GM08714 (cell line): ENCODE measurements around the gene E2F2.

Source experiments
- H3K4me3 ChIP-seq: fragments of 200-500 bp; sonication (Bioruptor generic); 2 replicates; pipeline ENCODE4 v1.5.1; 2014; ENCODE audit warnings: mild to moderate bottlenecking, low read length, inconsistent platforms
- ZNF274 ChIP-seq: IDR thresholded peaks from 2 replicates; pipeline ENCODE4 v1.6.1; 2012; ENCODE audit warnings: mild to moderate bottlenecking, low read depth, low read length

The E2F2 gene

GRCh38 chr1:23558140-23558871, 27.3 kb upstream of the E2F2 start:
- TF ChIP-seq ZNF274, result no peak
- H3K4me3 ChIP-seq, result peak overlapping the region; percentile 69

GRCh38 chr1:23557471-23558124, 26.6 kb upstream of the E2F2 start:
- peak overlapping the region; percentile 69 for H3K4me3 ChIP-seq
- no peak for TF ChIP-seq ZNF274

GRCh38 chr1:23556635-23557470, 25.8 kb upstream of the E2F2 start:
- TF ChIP-seq ZNF274, result no peak
- H3K4me3 ChIP-seq, result no peak overlapping the region

- no peak overlapping the region for H3K4me3 ChIP-seq
- no peak for TF ChIP-seq ZNF274
These were observed 25.1 kb upstream of the E2F2 start for GRCh38 chr1:23555986-23556634.

- TF ChIP-seq ZNF274, result no peak
- H3K4me3 ChIP-seq, result peak overlapping the region; percentile 48; the same call in 1 of the 2 replicates
These were observed 24.4 kb upstream of the E2F2 start for GRCh38 chr1:23555270-23555985.

GRCh38 chr1:23554481-23555269, 23.6 kb upstream of the E2F2 start:
- H3K4me3 ChIP-seq, result peak overlapping the region; percentile 55; the same call in 1 of the 2 replicates
- TF ChIP-seq ZNF274, result no peak

- H3K4me3 ChIP-seq, result peak overlapping the region; percentile 55; the same call in 1 of the 2 replicates
- no peak for TF ChIP-seq ZNF274
These were observed 23.1 kb upstream of the E2F2 start for GRCh38 chr1:23554127-23554480.

GRCh38 chr1:23553231-23554126, 22.4 kb upstream of the E2F2 start:
- no peak overlapping the region for H3K4me3 ChIP-seq

GRCh38 chr1:23551849-23552248, 20.8 kb upstream of the E2F2 start:
- TF ChIP-seq ZNF274, result no peak
- no peak overlapping the region for H3K4me3 ChIP-seq

More at GRCh38 chr1:23553231-23554126, 22.4 kb upstream of the E2F2 start:
- no peak for TF ChIP-seq ZNF274

GRCh38 chr1:23548704-23549143, 17.7 kb upstream of the E2F2 start:
- no peak for TF ChIP-seq ZNF274
- H3K4me3 ChIP-seq, result no peak overlapping the region

- TF ChIP-seq ZNF274, result no peak
- no peak overlapping the region for H3K4me3 ChIP-seq
These were observed 16.0 kb upstream of the E2F2 start for GRCh38 chr1:23546897-23547584.
